GM15510 (cell line): ENCODE results near the gene CACNA1S.

Source experiments
- POLR2A ChIP-seq: IDR thresholded peaks from 3 replicates; pipeline ENCODE4 v1.6.1; 2011; ENCODE audit warnings: borderline replicate concordance; ENCODE audit not compliant: insufficient read length; ENCODE audit errors: extremely low read depth

Gene CACNA1S

DNA sequence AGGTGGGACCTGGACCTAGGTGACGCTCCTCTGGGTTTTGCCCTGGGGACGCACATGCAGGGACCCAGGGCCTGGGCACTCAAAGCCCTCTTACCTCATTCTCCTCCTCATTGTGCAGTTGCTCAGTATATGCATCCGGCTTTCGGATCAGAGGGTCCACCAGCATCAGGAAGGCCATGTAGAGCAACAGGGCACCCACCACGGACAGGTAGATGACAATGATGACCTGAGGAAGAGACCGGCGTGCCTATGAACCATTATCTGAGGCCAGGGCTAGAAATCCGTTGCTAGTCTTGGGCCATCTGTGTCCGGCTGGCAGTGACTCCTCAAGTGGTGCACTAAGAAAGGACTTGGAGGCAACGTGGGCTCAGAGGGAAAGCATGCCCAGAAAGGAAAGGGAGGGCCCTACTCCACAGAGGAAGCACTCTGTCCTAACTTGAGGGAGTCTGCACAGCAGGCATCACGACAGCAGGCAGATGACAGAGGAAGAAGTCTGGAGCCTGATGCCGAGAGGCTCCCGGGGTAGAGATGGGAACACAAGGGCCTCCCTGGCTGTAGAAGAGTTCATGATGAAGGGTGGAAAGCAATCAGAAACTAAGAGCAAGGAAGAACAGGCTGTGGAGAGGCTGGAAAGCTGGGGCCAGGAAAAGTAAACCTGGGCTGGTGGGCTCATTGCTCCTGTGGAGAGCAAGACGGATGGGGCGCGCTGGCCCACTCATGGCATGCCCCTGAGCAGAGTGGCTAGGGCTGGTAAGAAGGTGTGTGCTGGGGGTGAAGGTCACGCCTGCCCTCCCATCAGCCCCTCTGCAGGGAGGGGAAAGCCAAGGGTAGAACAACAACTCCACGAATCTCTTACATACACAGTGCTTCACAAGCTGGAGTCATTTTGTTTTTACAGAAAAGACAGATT lies 31.8 kb upstream of the CACNA1S start:
- TF ChIP-seq POLR2A: no peak

DNA sequence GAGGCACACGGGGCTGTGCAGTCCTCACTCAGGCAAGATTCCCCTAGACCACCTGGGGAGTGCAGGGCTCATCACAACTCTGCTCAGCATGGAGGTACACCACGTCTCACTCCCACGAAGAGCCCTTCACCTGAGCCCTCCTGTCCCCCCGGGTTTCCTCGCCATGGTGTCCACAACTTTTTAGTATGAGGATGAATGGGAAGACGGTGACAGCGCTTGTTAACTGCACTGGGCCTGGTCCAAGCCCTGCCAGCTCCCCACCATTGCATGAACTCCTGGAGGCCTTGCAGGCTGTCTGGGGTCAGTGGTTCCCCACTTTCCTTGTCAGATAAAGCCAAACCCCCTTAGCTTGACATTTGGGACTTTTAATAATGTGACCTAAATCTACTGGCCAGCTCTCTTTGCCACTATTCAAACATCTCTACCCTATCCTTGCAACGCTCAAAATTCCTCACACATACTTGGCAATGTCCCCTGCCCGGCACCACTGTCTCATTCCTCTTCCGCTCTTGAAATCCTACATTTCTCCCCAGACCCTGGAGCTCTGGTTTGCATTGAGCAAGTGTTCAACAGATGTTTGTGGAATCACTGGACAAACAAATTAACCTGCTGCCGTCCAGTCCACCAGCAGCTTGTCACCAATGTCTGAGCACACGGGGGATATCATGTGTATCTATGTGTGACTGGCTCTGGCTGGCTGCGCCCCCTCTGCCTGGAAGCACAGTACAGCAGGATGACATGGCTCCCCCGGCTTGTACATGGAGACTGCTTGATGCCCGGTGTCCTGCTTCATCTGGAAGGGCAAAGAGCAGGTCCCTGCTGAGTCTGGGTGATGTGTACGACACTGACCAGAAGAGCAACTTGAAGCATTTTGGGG lies 30.9 kb upstream of the CACNA1S start:
- TF ChIP-seq POLR2A: no peak

DNA sequence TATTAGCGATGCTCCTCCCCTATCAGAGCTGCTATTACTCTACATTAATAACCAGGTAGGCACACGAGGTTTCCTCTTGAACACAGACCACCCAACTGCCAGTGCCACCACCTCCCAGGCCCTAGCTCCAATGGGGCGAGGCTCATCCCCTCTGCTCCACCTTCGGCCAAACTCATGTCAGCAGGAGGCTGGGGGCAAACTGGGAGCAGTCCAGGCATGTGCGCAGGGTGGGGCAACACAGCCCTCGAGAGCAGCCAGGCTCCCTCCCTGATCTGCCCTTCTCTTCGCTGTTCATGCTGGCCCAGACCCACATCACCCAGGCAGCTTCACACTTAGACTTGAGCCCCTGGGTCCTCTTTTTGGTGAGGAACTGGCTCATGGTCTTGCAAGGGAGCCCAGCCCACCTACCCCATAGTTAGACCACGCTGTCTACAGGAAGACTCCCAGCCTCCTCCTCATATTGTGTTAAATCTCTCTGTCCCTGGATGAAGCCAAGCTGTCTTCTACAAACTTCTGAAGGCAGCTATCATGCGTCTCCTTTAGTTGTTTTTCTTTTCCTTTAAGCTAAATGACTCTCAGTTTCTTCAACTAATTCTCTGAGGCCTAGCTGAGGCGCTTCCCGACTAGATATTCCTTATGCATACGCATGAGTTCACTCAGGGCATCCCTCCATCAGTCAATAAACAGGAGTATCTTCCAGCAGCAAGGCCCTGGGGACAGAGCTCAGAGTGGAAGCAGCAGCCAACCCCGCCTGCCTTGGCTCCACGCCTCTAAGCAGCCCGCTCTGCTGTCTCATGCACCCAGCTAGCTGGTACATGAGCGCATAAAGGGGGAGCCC lies 30.0 kb upstream of the CACNA1S start:
- TF ChIP-seq POLR2A: no peak

DNA sequence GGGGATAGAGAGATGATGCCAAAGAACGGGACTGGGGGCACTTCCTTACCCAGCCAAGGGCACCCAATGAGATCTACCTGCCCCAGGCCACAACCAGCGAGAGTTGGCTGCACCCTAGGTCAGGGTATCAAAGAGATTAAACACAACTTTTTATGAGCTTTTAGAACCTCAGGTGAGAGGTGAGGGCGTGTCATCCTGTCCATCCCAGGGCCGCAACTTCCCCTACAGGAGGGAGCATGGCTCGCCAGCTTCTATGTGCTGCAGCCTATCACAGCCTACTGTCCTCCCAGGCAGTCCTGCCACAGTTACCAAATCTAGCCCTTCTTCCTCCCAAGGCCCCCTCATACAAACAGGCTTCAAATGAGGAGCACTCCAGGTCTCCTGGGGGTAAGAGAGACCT lies 29.2 kb upstream of the CACNA1S start:
- TF ChIP-seq POLR2A: no peak

DNA sequence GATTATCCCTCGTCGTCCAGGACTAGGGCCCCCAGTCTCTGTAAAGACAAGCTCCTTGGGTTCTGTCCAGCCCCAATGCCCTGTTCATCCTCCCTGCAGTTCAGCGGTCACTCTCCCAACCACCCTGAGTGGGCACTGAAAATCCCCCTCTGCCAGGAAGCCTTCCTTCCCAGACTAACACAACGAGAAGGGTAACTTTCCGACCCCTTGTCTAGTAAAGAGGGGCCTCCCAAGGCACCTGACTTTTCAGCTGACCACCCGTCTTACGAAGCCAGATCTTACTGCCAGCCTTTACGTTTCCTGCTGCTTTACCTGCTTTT lies 28.7 kb upstream of the CACNA1S start:
- TF ChIP-seq POLR2A: no peak

DNA sequence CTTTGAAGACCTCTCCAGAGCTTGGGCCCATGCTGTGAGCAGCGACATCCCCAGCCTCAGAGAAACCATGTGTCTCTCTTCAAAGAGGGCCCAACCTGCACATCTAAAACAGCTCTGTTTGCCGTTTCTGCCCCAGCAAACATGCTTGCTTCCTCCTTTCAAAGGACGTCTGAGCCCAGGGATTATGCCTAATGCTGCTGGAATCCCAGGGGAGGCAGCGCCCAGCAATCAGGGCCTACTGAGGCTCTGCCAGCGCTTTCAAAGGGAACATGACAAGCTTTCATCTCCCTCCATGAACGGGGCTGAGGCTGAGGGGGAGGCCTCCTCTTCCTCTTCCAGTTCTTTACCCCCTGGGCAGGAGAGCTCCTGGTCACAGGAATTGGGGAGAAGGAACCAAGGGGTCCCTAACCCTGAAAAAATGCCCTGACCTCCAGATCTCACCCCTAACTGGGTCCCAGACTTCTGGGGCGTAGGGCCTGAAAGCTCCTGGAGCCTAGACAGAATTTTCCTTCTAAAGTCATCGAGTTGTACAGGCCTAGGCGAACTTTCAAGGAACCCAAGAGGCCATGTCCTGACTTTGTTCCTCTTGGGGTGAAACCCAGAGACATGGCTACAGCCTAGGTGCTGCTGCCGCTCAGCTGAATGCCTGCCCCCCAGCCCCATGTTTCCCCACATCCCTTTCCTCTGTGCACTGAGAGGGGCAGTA lies 28.2 kb upstream of the CACNA1S start:
- no peak for TF ChIP-seq POLR2A

DNA sequence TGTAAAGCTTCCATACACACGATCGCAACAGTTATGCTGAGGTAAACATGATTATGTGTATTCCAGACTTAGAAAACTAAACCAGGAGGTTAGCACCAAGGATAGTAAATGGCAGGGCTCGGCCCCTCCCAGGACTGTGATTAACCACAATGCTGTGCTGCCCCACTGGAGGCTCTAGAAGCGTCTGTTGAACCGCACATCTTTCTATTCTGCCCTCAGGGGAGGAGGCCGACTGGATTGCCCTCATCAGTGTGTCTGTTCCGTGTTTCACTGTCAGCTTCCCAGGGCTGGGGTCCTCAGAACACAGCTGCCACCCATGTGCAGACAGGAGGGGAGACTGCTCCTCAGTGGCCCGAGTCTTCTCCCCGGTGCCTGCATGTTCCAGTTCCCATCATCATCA lies 27.5 kb upstream of the CACNA1S start:
- no peak for TF ChIP-seq POLR2A

DNA sequence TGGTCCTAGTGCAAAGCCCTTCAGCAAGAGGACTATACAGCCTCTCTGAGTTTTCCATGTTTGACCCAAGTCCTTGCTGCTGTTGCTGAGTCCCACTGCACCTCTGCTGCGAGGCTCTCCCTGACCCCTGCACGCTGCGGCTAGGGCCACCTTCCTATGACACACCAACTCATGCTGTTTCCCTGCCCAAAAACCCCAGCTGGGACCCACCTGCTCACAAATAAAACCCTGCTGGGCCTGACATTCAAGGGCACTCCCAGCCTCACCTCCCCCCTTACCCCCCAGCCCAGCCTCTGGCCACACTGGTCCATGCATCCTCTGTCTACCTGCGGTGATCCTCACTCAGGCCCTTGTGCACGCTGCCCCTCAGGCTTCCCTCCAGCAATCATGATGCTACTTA lies 27.1 kb upstream of the CACNA1S start:
- TF ChIP-seq POLR2A: no peak

DNA sequence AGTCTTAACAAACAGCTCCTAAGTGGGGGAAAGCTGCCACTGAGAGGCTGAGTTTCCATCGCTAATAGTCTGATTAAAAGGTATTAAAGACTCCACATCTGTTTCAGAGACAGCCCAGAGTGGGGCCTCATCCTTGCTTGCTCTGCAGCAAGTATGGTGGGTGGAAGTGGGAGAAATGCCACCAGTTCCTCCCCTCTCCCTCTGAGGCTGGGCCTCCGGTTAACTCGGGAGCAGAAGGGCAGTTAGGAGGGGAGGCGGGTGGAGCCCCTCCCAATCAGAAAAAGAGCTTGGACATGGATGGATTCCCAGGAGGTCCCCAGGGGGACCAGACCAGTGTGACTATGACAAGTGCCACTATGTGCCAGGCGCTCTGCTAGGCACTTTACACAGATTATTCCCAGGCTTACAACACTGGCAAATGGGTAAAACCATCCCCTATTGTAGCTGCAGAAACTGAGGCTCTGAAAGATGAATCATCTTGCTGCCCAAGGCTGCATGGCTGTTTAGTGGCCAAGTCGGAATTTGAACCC lies 26.1 kb upstream of the CACNA1S start:
- no peak for TF ChIP-seq POLR2A

DNA sequence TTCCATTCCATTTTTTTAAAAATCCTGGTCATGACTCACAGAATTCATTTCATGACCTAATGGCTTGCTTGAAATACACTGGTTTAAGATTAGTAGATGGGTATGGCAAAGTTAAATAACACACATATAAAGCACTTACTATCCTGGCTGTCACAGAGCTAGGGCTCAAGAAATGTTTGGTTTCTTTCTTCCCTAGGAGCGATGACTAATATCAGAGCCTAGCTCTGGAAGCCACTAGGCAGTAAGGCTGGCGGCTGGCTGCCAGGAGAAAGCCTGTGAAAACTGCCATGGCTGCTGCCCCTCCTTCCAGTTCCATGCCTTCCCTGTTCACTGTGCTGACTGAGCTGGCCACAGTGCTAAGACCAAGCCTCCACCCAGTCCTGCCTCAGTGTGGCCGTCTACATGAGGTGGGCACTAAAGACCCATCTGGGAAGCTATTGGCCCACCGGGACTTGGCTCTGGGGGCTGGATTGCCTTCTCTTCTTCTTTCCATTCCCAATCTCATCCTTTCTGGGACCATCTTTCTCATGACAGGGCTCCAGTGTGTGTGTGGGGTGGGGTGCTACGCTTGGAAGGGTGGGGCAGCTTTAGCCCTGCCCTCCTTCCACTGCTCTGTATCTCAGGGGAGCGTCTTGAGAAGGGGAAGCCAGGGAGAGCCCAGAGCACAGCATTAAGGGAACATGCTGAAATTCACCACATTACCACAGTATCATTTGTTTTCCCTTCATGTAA lies 25.5 kb upstream of the CACNA1S start:
- TF ChIP-seq POLR2A: no peak

DNA sequence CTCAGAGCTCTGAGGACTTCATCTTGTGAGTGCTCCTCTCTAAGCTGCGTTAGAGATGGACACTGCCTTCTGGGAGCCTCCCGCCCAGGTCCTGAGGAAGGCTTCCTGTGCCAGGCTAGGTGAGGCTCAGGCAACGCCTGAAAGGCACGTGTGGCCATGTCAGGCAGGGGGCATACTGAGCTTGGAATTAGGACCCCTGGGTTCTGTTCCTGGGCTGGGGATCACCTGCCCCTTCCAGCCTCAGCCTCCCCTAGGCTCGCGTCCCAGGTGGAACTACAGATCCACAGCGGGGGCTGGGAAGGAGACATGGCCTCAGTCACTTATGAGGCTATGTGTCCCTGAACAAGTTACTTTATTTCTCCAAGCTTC lies 24.8 kb upstream of the CACNA1S start:
- no peak for TF ChIP-seq POLR2A

DNA sequence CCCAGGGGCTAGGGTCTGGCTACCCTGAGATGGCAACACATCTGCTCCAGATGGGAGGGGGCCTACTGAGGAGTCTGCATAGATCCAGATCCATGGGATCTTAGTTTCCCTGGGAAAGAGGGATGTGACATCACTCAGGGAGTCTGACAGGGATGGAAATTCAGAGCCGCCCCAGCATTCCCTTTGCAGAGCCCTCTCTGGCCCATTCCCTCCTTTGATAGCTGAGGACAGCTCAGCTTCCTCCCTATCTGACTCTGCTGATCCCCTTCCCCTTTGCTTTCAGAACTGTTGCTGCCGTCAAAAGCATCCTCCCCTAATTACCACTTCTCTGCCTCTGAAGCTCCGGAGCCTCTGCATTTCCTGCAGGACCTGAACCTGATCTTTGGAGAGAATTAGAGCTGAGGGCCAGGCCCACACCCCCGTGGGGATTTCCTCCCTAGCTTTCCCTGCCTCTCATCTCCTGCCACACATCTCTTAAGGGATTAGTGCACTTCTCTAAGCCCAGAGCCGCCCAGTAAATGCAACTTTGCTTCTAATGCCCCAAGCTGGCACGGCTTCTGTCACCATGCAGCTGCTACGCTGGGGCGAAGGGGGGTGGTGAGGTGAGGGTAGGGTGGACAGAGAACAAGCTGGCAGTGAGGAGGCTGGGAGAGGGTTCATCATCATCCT lies 24.3 kb upstream of the CACNA1S start:
- no peak for TF ChIP-seq POLR2A

DNA sequence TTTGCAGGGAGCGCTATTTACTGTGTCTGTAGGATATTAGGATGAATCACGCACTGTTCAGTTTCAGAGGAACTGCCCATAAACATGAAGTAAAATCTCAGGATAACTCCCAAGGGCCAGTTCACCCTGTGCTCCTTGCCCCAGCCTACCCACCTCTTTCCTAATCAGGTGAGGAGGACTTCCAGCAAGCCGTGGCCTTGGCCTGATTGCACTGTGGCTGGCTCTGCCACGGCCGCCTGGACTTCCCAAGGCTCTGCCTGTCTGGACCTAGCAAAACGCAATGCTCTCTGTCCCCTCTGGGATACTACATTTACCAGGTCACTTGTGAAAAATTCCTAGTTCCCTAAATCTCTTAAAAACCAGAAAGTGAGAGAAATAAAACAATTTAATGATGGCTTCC lies 22.2 kb upstream of the CACNA1S start:
- TF ChIP-seq POLR2A: no peak
